Kidney (tissue), 14 donors: ENCODE data around the gene ANKRD11. TPM values are rescaled to one million over a fixed set of nuclear protein-coding genes. Genes with fewer than 3 reads are reported as not detected.

Experiments
- DNase-seq, 5 donors: peaks; one replicate each; pipeline ENCODE4 v3.0.0-alpha.2; 2013 to 2020
- FAIRE-seq: peaks from 2 replicates; lab custom pipeline; 2012; peaks lifted over from hg19 to GRCh38; lab: Jason Lieb, UNC
- H3K27ac ChIP-seq, 2 donors: one replicate each; pipeline ENCODE4 v1.7.0; 2013; ENCODE audit warnings: low read depth in 2 of 2, low read length in 2 of 2, inconsistent platforms in 1 of 2
- H3K27me3 ChIP-seq: one replicate; pipeline ENCODE4 v1.7.1; 2013; ENCODE audit warnings: low read length, inconsistent platforms; ENCODE audit not compliant: control insufficient read depth, insufficient read depth
- H3K36me3 ChIP-seq, 3 donors: one replicate each; pipeline versions ENCODE4 v1.7.0 to v1.7.1; 2013; ENCODE audit warnings: low read length in 3 of 3, control low read depth in 1 of 3, inconsistent platforms in 1 of 3; ENCODE audit not compliant: insufficient read depth in 3 of 3, control insufficient read depth in 2 of 3
- H3K4me1 ChIP-seq, 3 donors: one replicate each; pipeline versions ENCODE4 v1.7.0 to v1.7.1; 2013; ENCODE audit warnings: low read length in 3 of 3, inconsistent platforms in 1 of 3, low read depth in 1 of 3; ENCODE audit not compliant: control insufficient read depth in 2 of 3, insufficient read depth in 2 of 3
- H3K4me3 ChIP-seq, 3 donors: one replicate each; pipeline versions ENCODE4 v1.7.0 to v1.8.1; 2013; ENCODE audit warnings: low read length in 3 of 3, control low read depth in 1 of 3, inconsistent platforms in 1 of 3
- H3K9ac ChIP-seq, 3 donors: one replicate each; pipeline versions ENCODE4 v1.7.0 to v1.7.1; 2013; ENCODE audit warnings: low read length in 3 of 3, control low read depth in 1 of 3, inconsistent platforms in 1 of 3
- H3K9me3 ChIP-seq, 3 donors: one replicate each; pipeline versions ENCODE4 v1.7.0 to v1.7.1; 2013; ENCODE audit warnings: low read length in 3 of 3, control low read depth in 1 of 3, inconsistent platforms in 1 of 3; ENCODE audit not compliant: control insufficient read depth in 2 of 3, insufficient read depth in 1 of 3
- CTCF ChIP-seq: IDR thresholded peaks from 3 replicates; pipeline ENCODE4 v1.5.1; 2012; ENCODE audit warnings: mild to moderate bottlenecking, moderate library complexity, borderline replicate concordance; ENCODE audit not compliant: insufficient read depth; ENCODE audit errors: extremely low read depth
- intact Hi-C: fragments of 100-400 bp; cut with DNase I; formaldehyde crosslinking; loops from one replicate; pipeline ENCODE4 v1.11.1; 2022
- polyA plus RNA-seq: library from polyadenylated mRNA; stranded (reverse); fragments of 350-450 nt; fragmentation: Illumina TruSeq; extraction: RNeasy Lipid Tissue Mini Kit (QIAGEN cat#74804); gene quantifications from one replicate; pipeline ENCODE4 v1.2.3, GENCODE V29; 2014; ENCODE audit warnings: low read depth, low replicate concordance; ENCODE audit not compliant: insufficient read depth
- total RNA-seq: library from RNA; stranded (reverse); fragmentation: NEBNext Ultra II Directional; extraction: Animal tissue kit (Norgen Biotek cat#: 25700); gene quantifications from one replicate; pipeline ENCODE4 v1.2.1, GENCODE V29; 2021
- donor health status: control.
- donor health status: control.
- donor health status: control.
- donor health status: control.
- donor health status: control.
- donor health status: DM: yes; HTN: yes; CAD: no.
- donor health status: Normal renal cell carcinoma (clear cell type).

Gene ANKRD11
- total and polyA plus RNA-seq, 2 donors from 2014 or later = 36.2 to 154 TPM

DNA sequence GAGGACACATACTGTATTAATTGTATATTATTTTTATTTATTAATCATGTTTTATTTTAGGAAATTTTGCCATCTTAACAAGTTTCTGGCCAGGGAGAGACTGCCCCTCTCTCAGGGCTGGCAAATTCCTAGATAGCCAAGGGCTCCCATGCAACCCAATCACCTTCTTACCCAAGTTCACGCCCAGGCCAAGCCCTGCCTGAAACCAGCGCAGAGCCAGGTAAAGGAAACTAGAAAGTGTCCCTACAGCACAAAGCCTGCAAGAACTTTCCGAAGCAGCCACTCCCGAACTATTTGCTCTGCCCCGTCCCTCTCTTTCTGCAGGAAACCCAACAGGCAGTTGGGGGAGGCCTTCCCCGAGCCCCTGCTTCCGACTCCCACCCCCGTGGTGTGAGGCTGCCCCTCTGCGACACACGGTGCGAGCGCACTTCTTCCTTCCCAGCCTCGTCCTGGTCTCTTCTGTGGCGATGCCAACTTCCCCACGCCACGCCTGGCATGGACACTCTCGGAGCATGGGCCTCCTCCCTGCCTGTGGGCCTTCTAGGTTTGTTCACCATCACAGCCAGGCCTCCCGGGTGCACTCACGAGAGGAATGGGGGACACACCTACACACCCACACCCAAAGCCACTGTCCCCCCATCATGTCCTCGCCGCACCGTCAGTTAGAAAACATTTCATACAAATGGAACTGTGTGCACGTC lies 172.5 kb downstream of the ANKRD11 start:
- peaks cover 0 to 4% (median 2%) of the 10 kb centered on the region in 3 donors for H3K36me3 ChIP-seq
- no peak for TF ChIP-seq CTCF
- H3K4me3 ChIP-seq = no peak overlapping the region
- H3K4me1 ChIP-seq = peaks cover 6 to 64% (median 21%) of the 10 kb centered on the region in 3 donors
- DNase-seq (peak in 1 of 5 donors; percentile 67), FAIRE-seq (no peak)
- no peaks in the 10 kb centered on the region for H3K9me3 ChIP-seq
- H3K9ac ChIP-seq = no peak overlapping the region
- no peaks in the 10 kb centered on the region for H3K27me3 ChIP-seq
- intact Hi-C loops = no loop called here
- H3K27ac ChIP-seq = no peak overlapping the region

GRCh38 chr16:89317101-89317671 lies 173.2 kb downstream of the ANKRD11 start:
- TF ChIP-seq CTCF = no peak
- Histone ChIP-seq H3K36me3 (peaks cover 0 to 9% (median 4%) of the 10 kb centered on the region in 3 donors), H3K9ac (no peak overlapping the region), H3K4me3 (no peak overlapping the region), H3K9me3 (no peaks in the 10 kb centered on the region), H3K4me1 (peaks cover 6 to 59% (median 16%) of the 10 kb centered on the region in 3 donors), H3K27ac (no peak overlapping the region), H3K27me3 (no peaks in the 10 kb centered on the region)
- DNase-seq (peak in 1 of 5 donors; percentile 66), FAIRE-seq (no peak)
- intact Hi-C loops = no loop called here

- no peak overlapping the region for H3K9ac ChIP-seq
- no peak overlapping the region for H3K27ac ChIP-seq
- H3K4me3 ChIP-seq = no peak overlapping the region
- no peak for FAIRE-seq
- H3K27me3 ChIP-seq = no peaks in the 10 kb centered on the region
- H3K4me1 ChIP-seq = peaks cover 3 to 58% (median 16%) of the 10 kb centered on the region in 3 donors
- intact Hi-C loops = no loop called here
- H3K9me3 ChIP-seq = no peaks in the 10 kb centered on the region
- peak in 1 of 5 donors; percentile 57 for DNase-seq
- peaks cover 0 to 9% (median 4%) of the 10 kb centered on the region in 3 donors for H3K36me3 ChIP-seq
- TF ChIP-seq CTCF = no peak
Measured at GRCh38 chr16:89316701-89317100, 173.7 kb downstream of the ANKRD11 start.
